ENCODE data around the gene NDRG2.

The NDRG2 gene

DNA sequence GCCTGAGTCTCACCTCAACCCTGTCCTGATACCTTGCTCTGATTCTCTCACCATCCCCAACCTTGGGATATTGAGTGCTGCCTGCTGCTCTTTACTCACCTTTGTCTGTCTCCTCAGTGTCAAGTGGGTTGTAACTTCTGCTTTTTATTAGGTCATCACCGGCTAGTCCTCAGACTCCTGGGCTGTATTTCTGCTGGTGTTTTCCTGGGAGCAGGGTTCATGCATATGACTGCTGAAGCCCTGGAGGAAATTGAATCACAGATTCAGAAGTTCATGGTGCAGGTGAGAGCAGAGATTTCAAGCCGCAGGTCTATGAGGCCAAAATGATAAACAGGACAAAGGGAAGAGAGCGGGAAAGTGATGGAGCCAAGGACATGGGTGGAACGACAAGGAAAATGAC lies 25.3 kb downstream of the NDRG2 start:
- H3K4me3 ChIP-seq (ENCODE audit: low read depth, low read length) = no peak overlapping the region
- TF ChIP-seq, protein P1, sequence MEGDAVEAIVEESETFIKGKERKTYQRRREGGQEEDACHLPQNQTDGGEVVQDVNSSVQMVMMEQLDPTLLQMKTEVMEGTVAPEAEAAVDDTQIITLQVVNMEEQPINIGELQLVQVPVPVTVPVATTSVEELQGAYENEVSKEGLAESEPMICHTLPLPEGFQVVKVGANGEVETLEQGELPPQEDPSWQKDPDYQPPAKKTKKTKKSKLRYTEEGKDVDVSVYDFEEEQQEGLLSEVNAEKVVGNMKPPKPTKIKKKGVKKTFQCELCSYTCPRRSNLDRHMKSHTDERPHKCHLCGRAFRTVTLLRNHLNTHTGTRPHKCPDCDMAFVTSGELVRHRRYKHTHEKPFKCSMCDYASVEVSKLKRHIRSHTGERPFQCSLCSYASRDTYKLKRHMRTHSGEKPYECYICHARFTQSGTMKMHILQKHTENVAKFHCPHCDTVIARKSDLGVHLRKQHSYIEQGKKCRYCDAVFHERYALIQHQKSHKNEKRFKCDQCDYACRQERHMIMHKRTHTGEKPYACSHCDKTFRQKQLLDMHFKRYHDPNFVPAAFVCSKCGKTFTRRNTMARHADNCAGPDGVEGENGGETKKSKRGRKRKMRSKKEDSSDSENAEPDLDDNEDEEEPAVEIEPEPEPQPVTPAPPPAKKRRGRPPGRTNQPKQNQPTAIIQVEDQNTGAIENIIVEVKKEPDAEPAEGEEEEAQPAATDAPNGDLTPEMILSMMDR (IDR thresholded peaks at IDR 0.05; ENCODE audit: low read depth, low read length) = no peak

DNA sequence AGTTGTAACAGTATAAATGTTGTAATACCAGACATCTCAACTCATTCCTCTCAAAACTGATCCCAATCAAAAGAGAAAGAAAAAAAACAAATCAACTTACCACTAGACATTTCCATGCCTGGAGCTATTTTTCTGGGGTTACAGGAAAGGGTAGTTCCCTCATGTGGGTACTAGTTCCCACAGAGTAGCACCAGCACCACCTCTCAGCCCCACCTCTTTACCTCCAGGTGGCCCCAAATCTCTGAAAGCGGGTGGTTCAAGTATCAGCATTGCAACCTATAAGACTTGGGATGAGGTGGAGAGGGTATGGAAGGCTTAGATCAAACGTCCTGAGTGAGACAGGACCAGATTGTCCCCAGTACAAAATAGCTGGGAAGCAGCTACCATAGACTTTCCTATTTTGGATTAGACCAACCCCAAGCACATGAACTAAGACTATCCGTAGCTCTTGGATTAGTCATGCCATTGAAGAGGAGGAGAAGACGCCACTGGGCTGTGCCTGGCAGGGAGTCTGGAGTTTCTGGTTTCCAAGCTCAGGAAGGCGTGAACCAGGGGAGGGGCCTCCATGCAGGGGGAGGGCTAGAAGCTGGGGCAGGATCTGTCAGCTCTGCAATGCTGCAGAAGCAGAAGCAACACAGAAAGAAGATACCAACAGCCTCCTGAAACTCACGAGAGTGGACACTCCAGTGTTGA lies 26.0 kb downstream of the NDRG2 start, which contains the start of gene SLC39A2:
TSS of gene SLC39A2 (plus strand) at position 620 of the 693 bp plus-strand sequence. CDS start 154 bp downstream, outside the sequence.
- TF ChIP-seq, protein P1 (IDR thresholded peaks at IDR 0.05; ENCODE audit: low read depth, low read length) = no peak
- no peak within 1 kb of the TSS for H3K4me3 ChIP-seq (ENCODE audit: low read depth, low read length)

DNA sequence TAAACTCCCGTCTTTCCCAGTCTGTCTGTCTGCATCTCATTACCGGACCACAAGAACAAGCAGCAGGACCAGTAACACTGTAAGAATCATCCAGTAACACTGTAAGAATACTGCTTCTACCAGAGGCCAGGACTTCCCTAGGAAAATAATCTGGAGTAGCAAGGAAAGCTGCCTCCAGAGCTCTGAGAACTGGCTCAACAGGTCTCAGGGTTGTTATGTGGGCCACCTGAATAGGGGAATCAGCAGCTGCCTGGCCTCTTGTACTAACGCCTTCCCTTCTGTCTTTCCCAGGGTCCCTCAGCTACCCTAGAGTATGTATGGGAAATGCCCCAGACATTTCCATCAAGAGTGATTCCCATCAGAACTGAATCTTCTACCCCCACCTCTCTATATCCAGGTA lies 26.7 kb downstream of the NDRG2 start:
- TF ChIP-seq, protein P1 (IDR thresholded peaks at IDR 0.05; ENCODE audit: low read depth, low read length) = no peak
- H3K4me3 ChIP-seq (ENCODE audit: low read depth, low read length) = no peak overlapping the region

DNA sequence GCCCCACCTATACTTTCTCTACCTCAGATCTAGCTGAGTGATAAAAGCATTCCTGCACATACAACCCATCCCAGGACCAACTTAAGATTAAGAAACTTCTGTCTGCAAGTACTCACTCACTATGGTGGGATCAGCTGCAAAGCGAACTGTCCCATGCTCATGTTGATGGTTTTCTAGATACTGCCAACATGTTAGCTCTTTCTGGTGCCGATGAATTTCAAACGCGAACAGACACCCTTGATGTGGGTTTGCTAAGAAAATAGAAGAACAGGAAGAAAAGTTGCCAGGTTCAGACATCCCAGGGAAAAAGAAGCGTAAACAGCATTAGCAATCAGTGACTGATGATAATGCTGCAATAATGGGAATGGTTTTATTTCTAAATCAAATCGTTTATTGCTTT lies 27.3 kb downstream of the NDRG2 start:
- TF ChIP-seq, protein P1 (IDR thresholded peaks at IDR 0.05; ENCODE audit: low read depth, low read length) = no peak
- H3K4me3 ChIP-seq (ENCODE audit: low read depth, low read length) = no peak overlapping the region

DNA sequence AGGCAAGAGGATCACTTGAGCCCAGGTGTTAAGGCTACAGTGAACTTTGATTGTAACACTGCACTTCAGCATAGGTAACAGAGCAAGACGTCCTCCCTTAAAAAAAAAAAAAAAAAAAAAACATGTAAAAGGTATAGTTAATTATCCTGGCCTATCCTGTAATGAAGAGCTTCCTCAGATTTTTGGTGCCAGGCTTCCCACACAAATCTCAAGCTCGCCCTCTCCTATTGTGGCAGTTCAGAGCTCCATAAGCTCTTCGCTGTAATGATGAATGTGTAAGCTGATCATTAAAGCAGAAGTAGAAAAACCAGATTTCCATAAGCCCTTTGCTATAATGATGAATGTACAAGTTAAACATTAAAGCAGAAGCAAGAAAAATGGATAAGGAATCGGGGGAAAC lies 27.7 kb downstream of the NDRG2 start:
- TF ChIP-seq, protein P1 (IDR thresholded peaks at IDR 0.05; ENCODE audit: low read depth, low read length) = no peak
- no peak overlapping the region for H3K4me3 ChIP-seq (ENCODE audit: low read depth, low read length)

DNA sequence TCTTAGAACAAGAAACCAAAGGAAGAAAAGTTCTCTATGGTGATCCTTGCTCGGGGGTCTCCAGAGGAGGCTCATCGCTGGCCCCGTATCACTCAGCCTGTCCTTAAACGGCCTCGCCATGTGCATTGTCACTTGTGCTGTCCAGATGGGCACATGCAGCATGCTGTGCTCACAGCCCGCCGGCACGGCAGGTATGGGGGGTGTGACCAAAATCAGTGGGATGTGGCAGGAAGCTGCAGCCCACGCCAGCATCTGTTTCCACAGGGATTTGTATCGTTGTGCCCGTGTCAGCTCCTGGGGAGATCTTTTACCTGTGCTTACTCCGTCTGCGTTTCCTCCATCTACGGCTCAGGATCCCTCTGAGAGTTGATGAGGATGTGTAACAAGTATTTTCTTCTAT lies 28.3 kb downstream of the NDRG2 start:
- TF ChIP-seq, protein P1 (IDR thresholded peaks at IDR 0.05; ENCODE audit: low read depth, low read length) = no peak
- H3K4me3 ChIP-seq (ENCODE audit: low read depth, low read length) = no peak overlapping the region

DNA sequence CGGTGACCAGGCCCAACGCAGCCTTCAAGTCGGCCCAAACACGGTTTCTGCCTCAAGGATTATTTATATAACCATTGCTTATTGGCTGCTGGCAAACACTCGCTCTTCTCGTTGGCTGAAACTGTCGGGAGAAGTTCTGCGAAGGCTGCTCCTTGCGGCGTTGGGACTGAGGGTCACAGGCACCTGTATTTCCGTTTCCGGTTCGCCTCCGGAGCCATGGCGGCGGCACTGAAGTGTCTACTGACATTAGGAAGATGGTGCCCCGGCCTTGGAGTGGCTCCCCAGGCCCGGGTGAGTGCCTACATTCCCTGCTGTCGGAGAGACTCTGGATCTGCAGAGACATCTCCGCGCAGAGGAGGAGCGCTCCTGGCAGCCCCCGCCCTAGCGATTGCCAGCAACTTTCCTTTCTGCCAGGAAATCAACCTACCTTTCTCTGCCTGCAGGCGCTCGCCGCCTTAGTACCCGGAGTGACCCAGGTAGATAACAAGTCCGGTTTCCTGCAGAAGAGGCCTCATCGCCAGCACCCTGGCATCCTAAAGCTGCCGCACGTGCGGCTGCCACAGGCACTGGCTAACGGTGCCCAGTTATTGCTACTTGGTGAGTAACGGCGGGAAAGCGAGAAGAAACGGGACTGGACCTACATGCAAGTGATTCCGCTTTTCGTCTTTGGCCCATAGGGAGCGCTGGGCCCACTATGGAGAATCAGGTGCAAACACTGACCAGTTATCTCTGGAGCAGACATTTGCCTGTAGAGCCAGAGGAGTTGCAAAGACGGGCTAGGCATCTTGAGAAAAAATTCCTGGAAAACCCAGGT lies 34.9 kb downstream of the NDRG2 start, which contains the start of gene METTL17:
TSS of gene METTL17 (plus strand) at position 194 of the 814 bp plus-strand sequence. CDS start at position 217, 23 bp downstream.
- TF ChIP-seq, protein P1 (IDR thresholded peaks at IDR 0.05; ENCODE audit: low read depth, low read length) = peak; percentile 26
- peak within 1 kb of the TSS; percentile 78 for H3K4me3 ChIP-seq (ENCODE audit: low read depth, low read length)
